H1 (cell line): ENCODE measurements around the gene AVPR2. TPM values are rescaled to one million over a fixed set of nuclear protein-coding genes. Genes with fewer than 3 reads are reported as not detected.

Source experiments
- CEBPB ChIP-seq: IDR thresholded peaks from 2 replicates; pipeline ENCODE4 v1.6.1; 2012; ENCODE audit warnings: low read depth, low read length
- RNF2 ChIP-seq: fragments of 200-900, 300-1000 bp; sonication (generic); IDR thresholded peaks from 2 replicates; pipeline ENCODE4 v1.7.1; 2016; ENCODE audit warnings: borderline replicate concordance, low read depth, mild to moderate bottlenecking, antibody characterized with exemption, low read length; ENCODE audit not compliant: poor library complexity, severe bottlenecking; ENCODE audit errors: missing control alignments
- USF2 ChIP-seq: IDR thresholded peaks from 2 replicates; pipeline ENCODE4 v1.6.1; 2011; ENCODE audit warnings: low read length, improper control_type of control experiment
- polyA plus RNA-seq, 7 experiments: library from polyadenylated mRNA; depleted of rRNA in 3 of 7; stranded (reverse) in 5 of 7; unstranded in 2 of 7; fragments of >200 nt in 5 of 7; fragments of 200-250 nt in 2 of 7; gene quantifications; 1 replicate in 5 of 7; 2 replicates in 1 of 7; 4 replicates in 1 of 7; pipeline versions ENCODE4 v1.2.1 to v1.2.3, GENCODE V29; 2011 to 2013; ENCODE audit warnings: missing spikeins in 2 of 7, mixed read lengths in 2 of 7
- total RNA-seq: library from RNA; stranded (reverse); fragmentation: NEBNext Ultra II Directional; extraction: Animal tissue kit (Norgen Biotek cat#: 25700); gene quantifications from 2 replicates; pipeline ENCODE4 v1.2.1, GENCODE V29; 2021

AVPR2 gene
- total and polyA plus RNA-seq, 2 of the 8 experiments (the other 6 are each of a cell fraction or from before 2014, with no cell fraction given): 0.09 TPM; not detected in 1

- TF ChIP-seq USF2 (no peak), RNF2 (no peak), CEBPB (no peak)
Measured at GRCh38 chrX:153883163-153883843, 21.2 kb upstream of the AVPR2 start (continued).
